GM13976 (cell line): Measurements from ENCODE around the gene ARHGEF11.

ENCODE experiments used
- DNase-seq: peaks from one replicate; pipeline ENCODE4 v3.0.0; 2012; ENCODE audit warnings: low spot score
- in situ Hi-C: fragments of 300-500 bp; cut with MboI; formaldehyde crosslinking; loops from one replicate; pipeline ENCODE4 v1.12.0; 2022; ENCODE audit warnings: low sequenced_read_pairs, mixed read lengths, inconsistent platforms; ENCODE audit not compliant: unreplicated experiment
- TF ChIP-seq, protein P1 (sequence below): IDR thresholded peaks from 2 replicates; pipeline ENCODE4 v1.5.1; 2012; ENCODE audit warnings: borderline replicate concordance, mild to moderate bottlenecking; ENCODE audit not compliant: insufficient read depth; ENCODE audit errors: extremely low read depth, missing control alignments, control extremely low read depth

The ARHGEF11 gene

DNA sequence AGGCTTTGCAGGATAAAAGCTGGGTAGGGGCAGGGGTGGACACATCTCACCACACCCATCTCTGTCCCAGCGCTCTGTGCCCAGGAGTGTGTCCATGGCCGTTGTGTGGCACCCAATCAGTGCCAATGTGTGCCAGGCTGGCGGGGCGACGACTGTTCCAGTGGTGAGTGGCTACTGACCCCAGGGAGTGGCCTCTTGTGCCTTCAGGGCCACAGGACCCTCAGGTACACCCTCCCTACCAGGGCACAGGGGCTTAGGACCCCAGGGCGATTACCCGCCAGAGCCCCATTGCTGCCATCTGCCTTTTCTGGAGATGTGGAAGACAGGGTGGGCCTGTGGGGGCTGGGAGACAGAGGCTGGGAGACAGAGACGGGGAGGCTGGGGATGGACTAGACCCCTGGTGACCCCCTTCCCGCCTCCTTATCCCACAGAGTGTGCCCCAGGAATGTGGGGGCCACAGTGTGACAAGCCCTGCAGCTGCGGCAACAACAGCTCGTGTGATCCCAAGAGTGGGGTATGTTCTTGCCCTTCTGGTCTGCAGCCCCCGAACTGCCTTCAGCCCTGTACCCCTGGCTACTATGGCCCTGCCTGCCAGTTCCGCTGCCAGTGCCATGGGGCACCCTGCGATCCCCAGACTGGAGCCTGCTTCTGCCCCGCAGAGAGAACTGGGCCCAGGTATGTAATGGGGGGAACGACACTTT lies 139.2 kb downstream of the ARHGEF11 start:
- TF ChIP-seq, protein P1, sequence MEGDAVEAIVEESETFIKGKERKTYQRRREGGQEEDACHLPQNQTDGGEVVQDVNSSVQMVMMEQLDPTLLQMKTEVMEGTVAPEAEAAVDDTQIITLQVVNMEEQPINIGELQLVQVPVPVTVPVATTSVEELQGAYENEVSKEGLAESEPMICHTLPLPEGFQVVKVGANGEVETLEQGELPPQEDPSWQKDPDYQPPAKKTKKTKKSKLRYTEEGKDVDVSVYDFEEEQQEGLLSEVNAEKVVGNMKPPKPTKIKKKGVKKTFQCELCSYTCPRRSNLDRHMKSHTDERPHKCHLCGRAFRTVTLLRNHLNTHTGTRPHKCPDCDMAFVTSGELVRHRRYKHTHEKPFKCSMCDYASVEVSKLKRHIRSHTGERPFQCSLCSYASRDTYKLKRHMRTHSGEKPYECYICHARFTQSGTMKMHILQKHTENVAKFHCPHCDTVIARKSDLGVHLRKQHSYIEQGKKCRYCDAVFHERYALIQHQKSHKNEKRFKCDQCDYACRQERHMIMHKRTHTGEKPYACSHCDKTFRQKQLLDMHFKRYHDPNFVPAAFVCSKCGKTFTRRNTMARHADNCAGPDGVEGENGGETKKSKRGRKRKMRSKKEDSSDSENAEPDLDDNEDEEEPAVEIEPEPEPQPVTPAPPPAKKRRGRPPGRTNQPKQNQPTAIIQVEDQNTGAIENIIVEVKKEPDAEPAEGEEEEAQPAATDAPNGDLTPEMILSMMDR, result no peak
- in situ Hi-C loops, result no loop called here
- no peak for DNase-seq

GRCh38 chr1:156905651-156906050 lies 139.9 kb downstream of the ARHGEF11 start:
- no peak for DNase-seq
- TF ChIP-seq, protein P1, result no peak
- in situ Hi-C loops, result no loop called here

DNA sequence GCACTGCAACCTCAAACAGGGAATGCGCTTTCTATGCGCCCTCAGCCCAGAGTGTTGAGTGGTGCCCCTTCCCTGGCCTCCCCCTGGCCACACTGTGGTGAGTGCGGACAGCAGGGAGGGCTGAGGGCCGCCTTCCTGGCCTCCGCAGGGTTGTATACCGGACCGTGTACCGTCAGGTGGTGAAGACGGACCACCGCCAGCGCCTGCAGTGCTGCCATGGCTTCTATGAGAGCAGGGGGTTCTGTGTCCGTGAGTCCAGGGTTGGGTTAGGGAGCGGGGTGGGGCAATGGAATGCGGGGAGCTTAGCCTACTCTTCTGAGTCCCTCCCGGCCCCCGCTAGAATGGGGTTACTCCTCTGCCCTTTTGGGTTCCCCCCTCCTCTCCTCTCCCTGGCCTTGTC lies 140.4 kb downstream of the ARHGEF11 start:
- DNase-seq, result no peak
- in situ Hi-C loops, result no loop called here
- TF ChIP-seq, protein P1, result no peak

DNA sequence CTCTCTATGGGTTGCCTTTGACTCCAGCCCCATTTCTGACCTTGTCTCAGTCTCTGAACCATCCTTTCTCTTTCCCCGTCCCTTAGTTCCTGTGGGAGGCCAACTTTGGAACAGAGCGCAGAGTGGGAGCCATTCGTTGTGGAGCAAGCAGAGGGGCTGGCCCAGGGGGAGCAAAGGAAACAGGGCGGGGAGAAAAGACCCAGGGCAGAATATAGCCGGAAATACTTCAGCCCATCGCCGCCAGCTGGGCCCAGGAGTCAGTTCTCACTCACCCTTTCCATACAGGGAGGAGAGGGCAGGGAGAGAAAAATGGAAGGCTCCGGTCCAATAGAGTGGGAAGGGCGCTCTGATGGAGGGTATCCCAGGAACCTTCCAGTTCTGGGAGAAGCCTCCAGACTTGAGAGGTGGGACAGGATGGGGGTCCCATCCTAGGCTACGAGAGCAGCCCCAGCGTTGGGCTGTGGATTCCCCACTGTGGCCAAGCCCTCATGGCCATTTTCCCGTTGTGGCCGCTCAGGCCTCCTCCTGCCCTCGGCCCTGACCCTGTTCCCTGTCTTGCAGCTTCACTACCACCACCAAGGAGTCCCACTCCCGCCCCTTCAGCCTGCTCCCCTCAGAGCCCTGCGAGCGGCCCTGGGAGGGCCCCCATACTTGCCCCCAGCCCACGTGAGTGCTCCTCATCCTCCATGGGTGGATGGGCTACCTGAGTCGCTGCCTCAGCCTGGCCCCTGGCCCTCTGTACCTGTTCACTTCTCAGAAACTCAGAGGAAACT lies 141.2 kb downstream of the ARHGEF11 start:
- in situ Hi-C loops, result no loop called here
- DNase-seq, result no peak
- TF ChIP-seq, protein P1, result no peak

- TF ChIP-seq, protein P1, result no peak
- no peak for DNase-seq
- in situ Hi-C loops, result no loop called here
Observed at GRCh38 chr1:156903328-156904091, 142.0 kb downstream of the ARHGEF11 start.

DNA sequence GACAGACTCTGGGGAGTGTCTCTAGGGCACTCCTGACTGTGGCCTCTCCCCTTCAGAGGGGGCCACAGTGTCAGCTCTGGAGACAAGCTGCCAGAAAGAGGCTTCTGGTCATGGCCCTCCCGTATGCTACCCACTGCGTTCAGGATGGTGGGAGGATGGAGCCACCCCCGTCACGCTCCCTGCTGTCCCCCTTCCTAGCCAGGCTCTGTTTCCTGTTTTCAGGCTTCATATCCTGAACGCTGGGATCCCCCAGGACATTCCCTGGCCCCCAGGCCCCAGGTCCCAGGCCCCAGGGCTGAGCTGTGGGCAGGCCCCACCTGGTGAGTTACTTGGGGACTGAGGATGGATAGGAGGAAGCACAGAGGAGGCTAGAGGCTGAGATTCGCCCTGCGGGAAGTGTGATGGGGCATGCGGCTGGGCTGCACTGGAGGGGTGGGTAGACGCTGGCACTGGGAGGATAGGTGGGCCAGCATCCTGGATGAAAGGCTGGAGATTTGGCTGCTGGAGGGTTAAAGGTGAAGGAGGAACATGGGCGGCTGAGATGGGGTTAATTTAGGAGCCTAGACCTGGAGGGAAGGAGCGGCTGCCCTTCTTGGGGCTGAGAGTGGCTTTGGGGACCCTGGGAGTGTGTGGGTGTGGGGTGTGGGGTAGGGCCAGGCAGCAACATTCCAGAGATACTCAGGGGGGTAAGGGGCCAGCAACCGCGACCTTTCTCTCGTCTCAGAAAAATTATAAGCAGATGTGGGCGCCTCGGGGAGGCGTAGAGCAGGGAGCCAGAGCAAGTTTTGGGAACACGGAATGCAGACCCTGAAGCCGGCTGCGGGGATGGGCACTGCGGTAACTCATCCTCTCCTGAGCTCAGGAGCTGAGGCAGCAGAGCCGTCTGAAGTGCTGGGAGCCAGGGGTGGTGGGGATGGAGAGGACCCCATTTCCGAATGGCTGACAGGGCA lies 143.3 kb downstream of the ARHGEF11 start:
- in situ Hi-C loops, result no loop called here
- TF ChIP-seq, protein P1, result no peak
- no peak for DNase-seq
